Measurements from ENCODE around the gene GALNS.

The GALNS gene

GRCh38 chr16:88767546-88768070, 89.1 kb downstream of the GALNS start:
- peaks cover 21% of the 10 kb centered on the region for H3K27me3 ChIP-seq (ENCODE audit: insufficient read depth, low read length)
- no peaks in the 10 kb centered on the region for H3K79me2 ChIP-seq (ENCODE audit: insufficient read depth, low read length)
- no peak overlapping the region for H3K4me3 ChIP-seq (ENCODE audit: low read depth, low read length, poor library complexity, severe bottlenecking)

GRCh38 chr16:88766975-88767374, 89.8 kb downstream of the GALNS start:
- H3K79me2 ChIP-seq (ENCODE audit: insufficient read depth, low read length) = no peaks in the 10 kb centered on the region
- no peaks in the 10 kb centered on the region for H3K9me3 ChIP-seq (ENCODE audit: low read length)
- H3K9me2 ChIP-seq (ENCODE audit: low read depth, low read length) = no peaks in the 10 kb centered on the region
- H3K4me1 ChIP-seq (ENCODE audit: insufficient read depth, low read length, severe bottlenecking) = peaks cover 17% of the 10 kb centered on the region
- H3K4me3 ChIP-seq (ENCODE audit: low read depth, low read length, poor library complexity, severe bottlenecking) = no peak overlapping the region
- TF ChIP-seq EZH2 (IDR thresholded peaks at IDR 0.05; ENCODE audit: borderline replicate concordance, low read length) = no peak
- H2AFZ ChIP-seq (ENCODE audit: low read length) = no peak overlapping the region
- H3K36me3 ChIP-seq (ENCODE audit: insufficient read depth, low read length) = no peaks in the 10 kb centered on the region
- H4K20me1 ChIP-seq (ENCODE audit: insufficient read depth, low read length) = no peaks in the 10 kb centered on the region
- no peak overlapping the region for H3K27ac ChIP-seq (ENCODE audit: low read depth, low read length, poor library complexity, severe bottlenecking)
- no peak overlapping the region for H3K9ac ChIP-seq (ENCODE audit: low read length)
- H3F3A ChIP-seq (ENCODE audit: insufficient read depth, low read length) = no peaks in the 10 kb centered on the region
- peaks cover 26% of the 10 kb centered on the region for H3K27me3 ChIP-seq (ENCODE audit: insufficient read depth, low read length)
- no peak overlapping the region for H3K4me2 ChIP-seq (ENCODE audit: low read length)

More at GRCh38 chr16:88767546-88768070, 89.1 kb downstream of the GALNS start:
- Histone ChIP-seq H3K9me2 (ENCODE audit: low read depth, low read length) (no peaks in the 10 kb centered on the region), H3K4me1 (ENCODE audit: insufficient read depth, low read length, severe bottlenecking) (peaks cover 17% of the 10 kb centered on the region), H4K20me1 (ENCODE audit: insufficient read depth, low read length) (no peaks in the 10 kb centered on the region), H3K9me3 (ENCODE audit: low read length) (no peaks in the 10 kb centered on the region), H3K36me3 (ENCODE audit: insufficient read depth, low read length) (no peaks in the 10 kb centered on the region), H3K9ac (ENCODE audit: low read length) (no peak overlapping the region), H3K4me2 (ENCODE audit: low read length) (no peak overlapping the region), H2AFZ (ENCODE audit: low read length) (no peak overlapping the region), H3F3A (ENCODE audit: insufficient read depth, low read length) (no peaks in the 10 kb centered on the region), H3K27ac (ENCODE audit: low read depth, low read length, poor library complexity, severe bottlenecking) (no peak overlapping the region)
- TF ChIP-seq CTCF (IDR thresholded peaks at IDR 0.05; ENCODE audit: low read length) = no peak
- no peak for TF ChIP-seq EZH2 (IDR thresholded peaks at IDR 0.05; ENCODE audit: borderline replicate concordance, low read length)

GRCh38 chr16:88764913-88765349, 91.8 kb downstream of the GALNS start:
- TF ChIP-seq CTCF (IDR thresholded peaks at IDR 0.05; ENCODE audit: low read length) = no peak
- TF ChIP-seq EZH2 (IDR thresholded peaks at IDR 0.05; ENCODE audit: borderline replicate concordance, low read length) = no peak
- Histone ChIP-seq H3K27me3 (ENCODE audit: insufficient read depth, low read length) (peaks cover 40% of the 10 kb centered on the region), H3K4me1 (ENCODE audit: insufficient read depth, low read length, severe bottlenecking) (peaks cover 3% of the 10 kb centered on the region), H4K20me1 (ENCODE audit: insufficient read depth, low read length) (no peaks in the 10 kb centered on the region), H3K9ac (ENCODE audit: low read length) (no peak overlapping the region), H2AFZ (ENCODE audit: low read length) (no peak overlapping the region), H3K9me2 (ENCODE audit: low read depth, low read length) (no peaks in the 10 kb centered on the region), H3K27ac (ENCODE audit: low read depth, low read length, poor library complexity, severe bottlenecking) (no peak overlapping the region), H3K9me3 (ENCODE audit: low read length) (no peaks in the 10 kb centered on the region), H3K4me3 (ENCODE audit: low read depth, low read length, poor library complexity, severe bottlenecking) (no peak overlapping the region), H3K79me2 (ENCODE audit: insufficient read depth, low read length) (no peaks in the 10 kb centered on the region), H3K36me3 (ENCODE audit: insufficient read depth, low read length) (no peaks in the 10 kb centered on the region), H3F3A (ENCODE audit: insufficient read depth, low read length) (no peaks in the 10 kb centered on the region), H3K4me2 (ENCODE audit: low read length) (no peak overlapping the region)

GRCh38 chr16:88764080-88764479, 92.7 kb downstream of the GALNS start:
- no peaks in the 10 kb centered on the region for H3K9me3 ChIP-seq (ENCODE audit: low read length)
- H2AFZ ChIP-seq (ENCODE audit: low read length) = no peak overlapping the region
- no peaks in the 10 kb centered on the region for H3K9me2 ChIP-seq (ENCODE audit: low read depth, low read length)
- H3K4me3 ChIP-seq (ENCODE audit: low read depth, low read length, poor library complexity, severe bottlenecking) = no peak overlapping the region
- H3K27ac ChIP-seq (ENCODE audit: low read depth, low read length, poor library complexity, severe bottlenecking) = no peak overlapping the region
- TF ChIP-seq EZH2 (IDR thresholded peaks at IDR 0.05; ENCODE audit: borderline replicate concordance, low read length) (no peak), CTCF (IDR thresholded peaks at IDR 0.05; ENCODE audit: low read length) (no peak)
- H3K36me3 ChIP-seq (ENCODE audit: insufficient read depth, low read length) = no peaks in the 10 kb centered on the region
- no peak overlapping the region for H3K4me2 ChIP-seq (ENCODE audit: low read length)
- H3F3A ChIP-seq (ENCODE audit: insufficient read depth, low read length) = no peaks in the 10 kb centered on the region
- no peaks in the 10 kb centered on the region for H3K79me2 ChIP-seq (ENCODE audit: insufficient read depth, low read length)
- H3K27me3 ChIP-seq (ENCODE audit: insufficient read depth, low read length) = peaks cover 40% of the 10 kb centered on the region
- no peaks in the 10 kb centered on the region for H3K4me1 ChIP-seq (ENCODE audit: insufficient read depth, low read length, severe bottlenecking)
- H3K9ac ChIP-seq (ENCODE audit: low read length) = no peak overlapping the region
- H4K20me1 ChIP-seq (ENCODE audit: insufficient read depth, low read length) = no peaks in the 10 kb centered on the region

Data from OCI-LY1 (cell line).